Measurements from ENCODE around the gene TMEM222.

TMEM222 gene

DNA sequence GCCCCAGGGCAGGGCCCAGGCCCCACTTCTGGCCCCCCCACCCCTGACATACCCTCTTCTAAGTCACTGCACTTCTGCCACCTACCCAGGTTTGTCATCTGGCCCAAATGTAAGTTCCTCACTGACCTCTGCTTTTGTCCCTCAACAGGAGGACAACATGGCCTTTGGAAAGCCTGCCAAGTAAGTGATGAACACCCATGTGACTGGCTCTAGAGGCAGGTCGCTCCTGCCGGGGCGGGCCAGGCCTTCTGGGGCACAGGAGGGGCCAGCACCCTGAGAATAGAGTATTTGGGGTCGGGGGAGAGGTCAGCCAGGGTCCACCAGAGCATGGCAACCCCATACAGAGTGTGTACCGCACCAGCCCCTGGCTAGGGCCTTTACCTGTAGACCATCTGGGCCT lies 10.0 kb downstream of the TMEM222 start:
- DNase-seq (ENCODE audit: low read depth): no peak
- TF ChIP-seq, protein P1, sequence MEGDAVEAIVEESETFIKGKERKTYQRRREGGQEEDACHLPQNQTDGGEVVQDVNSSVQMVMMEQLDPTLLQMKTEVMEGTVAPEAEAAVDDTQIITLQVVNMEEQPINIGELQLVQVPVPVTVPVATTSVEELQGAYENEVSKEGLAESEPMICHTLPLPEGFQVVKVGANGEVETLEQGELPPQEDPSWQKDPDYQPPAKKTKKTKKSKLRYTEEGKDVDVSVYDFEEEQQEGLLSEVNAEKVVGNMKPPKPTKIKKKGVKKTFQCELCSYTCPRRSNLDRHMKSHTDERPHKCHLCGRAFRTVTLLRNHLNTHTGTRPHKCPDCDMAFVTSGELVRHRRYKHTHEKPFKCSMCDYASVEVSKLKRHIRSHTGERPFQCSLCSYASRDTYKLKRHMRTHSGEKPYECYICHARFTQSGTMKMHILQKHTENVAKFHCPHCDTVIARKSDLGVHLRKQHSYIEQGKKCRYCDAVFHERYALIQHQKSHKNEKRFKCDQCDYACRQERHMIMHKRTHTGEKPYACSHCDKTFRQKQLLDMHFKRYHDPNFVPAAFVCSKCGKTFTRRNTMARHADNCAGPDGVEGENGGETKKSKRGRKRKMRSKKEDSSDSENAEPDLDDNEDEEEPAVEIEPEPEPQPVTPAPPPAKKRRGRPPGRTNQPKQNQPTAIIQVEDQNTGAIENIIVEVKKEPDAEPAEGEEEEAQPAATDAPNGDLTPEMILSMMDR (IDR thresholded peaks at IDR 0.05; ENCODE audit: insufficient read depth, low read depth, low read length, missing control alignments): no peak

DNA sequence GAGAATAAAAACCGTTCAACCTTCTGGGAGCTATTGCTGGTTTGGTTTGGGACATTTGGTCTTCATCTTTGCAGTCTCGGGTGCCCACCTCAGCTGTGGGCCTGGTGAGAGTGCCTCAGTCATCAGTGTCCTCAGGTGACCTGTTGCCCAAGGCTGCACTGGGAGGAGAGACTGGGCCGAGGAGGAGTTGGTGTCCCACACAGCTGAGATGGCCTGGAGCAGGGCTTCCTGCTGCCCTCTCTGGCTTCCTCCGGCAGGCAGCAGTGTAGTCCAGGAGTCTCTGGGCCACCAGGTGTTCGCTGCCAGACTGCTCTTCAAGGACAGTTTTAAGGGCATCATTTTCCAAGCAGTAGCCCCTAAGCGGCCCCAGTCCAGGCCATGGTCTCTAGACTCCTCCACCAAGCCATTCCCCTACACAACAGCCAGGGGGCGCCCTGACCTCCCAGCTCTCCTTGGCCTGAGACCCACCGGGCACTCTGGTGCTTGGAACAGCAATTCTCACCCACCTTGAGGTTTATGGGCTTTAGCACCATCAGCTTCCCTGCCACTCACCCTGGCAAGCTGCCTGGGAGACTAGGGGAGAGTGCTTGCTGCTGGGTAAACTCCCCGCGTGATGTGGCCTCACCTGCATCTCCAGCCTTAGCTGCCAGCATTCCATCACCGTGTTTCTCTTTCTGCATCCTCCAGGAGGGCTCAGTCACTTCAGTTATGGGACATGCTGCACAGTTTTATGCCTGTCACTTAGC lies 10.7 kb downstream of the TMEM222 start:
- TF ChIP-seq, protein P1 (IDR thresholded peaks at IDR 0.05; ENCODE audit: insufficient read depth, low read depth, low read length, missing control alignments): peak; percentile 82
- no peak overlapping the region for H3K4me3 ChIP-seq (ENCODE audit: low read depth, low read length)
- peak; percentile 40 for DNase-seq (ENCODE audit: low read depth)

More for the DNA sequence above, 10.0 kb downstream of the TMEM222 start:
- H3K4me3 ChIP-seq (ENCODE audit: low read depth, low read length): no peak overlapping the region

DNA sequence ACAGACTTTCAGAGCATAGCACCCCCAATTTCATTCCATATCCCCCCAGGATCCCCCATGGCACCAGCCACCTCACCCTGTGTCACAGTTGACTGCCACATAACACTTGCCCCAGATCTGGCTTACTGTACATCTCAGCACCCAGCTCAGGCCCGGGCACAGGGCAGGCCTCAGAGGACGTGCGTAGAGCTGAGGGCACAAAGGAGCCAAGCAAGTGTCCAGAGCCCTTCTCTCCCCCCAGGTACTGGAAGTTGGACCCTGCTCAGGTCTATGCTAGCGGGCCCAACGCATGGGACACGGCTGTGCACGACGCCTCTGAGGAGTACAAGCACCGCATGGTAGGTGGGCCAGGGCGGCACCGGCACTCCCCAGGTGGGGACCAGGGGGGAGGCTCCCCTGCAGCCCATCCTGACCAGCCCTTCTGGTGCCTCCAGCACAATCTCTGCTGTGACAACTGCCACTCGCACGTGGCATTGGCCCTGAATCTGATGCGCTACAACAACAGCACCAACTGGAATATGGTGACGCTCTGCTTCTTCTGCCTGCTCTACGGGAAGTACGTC lies 11.8 kb downstream of the TMEM222 start:
- DNase-seq (ENCODE audit: low read depth): no peak
- TF ChIP-seq, protein P1 (IDR thresholded peaks at IDR 0.05; ENCODE audit: insufficient read depth, low read depth, low read length, missing control alignments): no peak
- H3K4me3 ChIP-seq (ENCODE audit: low read depth, low read length): no peak overlapping the region

GRCh38 chr1:27335506-27336422 lies 13.8 kb downstream of the TMEM222 start:
- TF ChIP-seq, protein P1 (IDR thresholded peaks at IDR 0.05; ENCODE audit: insufficient read depth, low read depth, low read length, missing control alignments): no peak
- DNase-seq (ENCODE audit: low read depth): no peak
- H3K4me3 ChIP-seq (ENCODE audit: low read depth, low read length): no peak overlapping the region

- H3K4me3 ChIP-seq (ENCODE audit: low read depth, low read length): no peak overlapping the region
- no peak for DNase-seq (ENCODE audit: low read depth)
- TF ChIP-seq, protein P1 (IDR thresholded peaks at IDR 0.05; ENCODE audit: insufficient read depth, low read depth, low read length, missing control alignments): no peak
Measured at GRCh38 chr1:27336756-27337155, 14.8 kb downstream of the TMEM222 start.

DNA sequence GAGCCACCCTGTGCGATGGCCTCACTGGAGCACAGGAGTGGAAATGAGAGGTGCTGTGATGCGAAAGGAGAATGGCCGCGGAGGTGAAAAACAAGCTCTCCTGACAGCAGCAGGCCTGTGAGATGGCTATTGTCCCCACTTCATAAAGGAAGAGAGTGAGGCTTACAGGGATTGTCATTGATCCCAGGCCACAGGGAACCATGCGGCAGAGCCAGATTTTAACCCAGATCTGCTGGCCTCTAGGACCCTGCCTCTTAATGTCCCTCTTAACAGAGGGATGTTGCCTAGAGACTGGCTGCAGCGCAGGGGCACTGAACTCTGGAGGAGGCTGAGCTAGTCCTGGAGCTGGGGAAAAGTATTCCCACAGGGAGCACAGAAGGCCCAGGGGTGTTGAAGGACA lies 16.8 kb downstream of the TMEM222 start:
- no peak overlapping the region for H3K4me3 ChIP-seq (ENCODE audit: low read depth, low read length)
- no peak for DNase-seq (ENCODE audit: low read depth)
- TF ChIP-seq, protein P1 (IDR thresholded peaks at IDR 0.05; ENCODE audit: insufficient read depth, low read depth, low read length, missing control alignments): no peak

All from GM12865 (cell line).